ENCODE measurements around the gene SLC38A5. TPM values are rescaled to one million over a fixed set of nuclear protein-coding genes. Genes with fewer than 3 reads are reported as not detected.

The SLC38A5 gene
- total RNA-seq, 1 donor from 2014 or later, result not detected

- Mint-ChIP-seq H3K4me3 (ENCODE audit: unreplicated experiment) (no peak overlapping the region), H3K9me3 (ENCODE audit: unreplicated experiment) (peaks cover 7% of the 10 kb centered on the region), H3K36me3 (ENCODE audit: unreplicated experiment) (peaks cover 8% of the 10 kb centered on the region), H3K27me3 (ENCODE audit: unreplicated experiment) (no peaks in the 10 kb centered on the region), H3K27ac (ENCODE audit: unreplicated experiment) (no peak overlapping the region), H3K4me1 (ENCODE audit: unreplicated experiment) (peaks cover 20% of the 10 kb centered on the region)
- TF ChIP-seq CTCF (IDR thresholded peaks at IDR 0.05), result no peak
- DNase-seq (ENCODE audit: extremely low spot score, unreplicated experiment), result no peak
Observed at GRCh38 chrX:48478806-48479205, 8.7 kb upstream of the SLC38A5 start.

DNA sequence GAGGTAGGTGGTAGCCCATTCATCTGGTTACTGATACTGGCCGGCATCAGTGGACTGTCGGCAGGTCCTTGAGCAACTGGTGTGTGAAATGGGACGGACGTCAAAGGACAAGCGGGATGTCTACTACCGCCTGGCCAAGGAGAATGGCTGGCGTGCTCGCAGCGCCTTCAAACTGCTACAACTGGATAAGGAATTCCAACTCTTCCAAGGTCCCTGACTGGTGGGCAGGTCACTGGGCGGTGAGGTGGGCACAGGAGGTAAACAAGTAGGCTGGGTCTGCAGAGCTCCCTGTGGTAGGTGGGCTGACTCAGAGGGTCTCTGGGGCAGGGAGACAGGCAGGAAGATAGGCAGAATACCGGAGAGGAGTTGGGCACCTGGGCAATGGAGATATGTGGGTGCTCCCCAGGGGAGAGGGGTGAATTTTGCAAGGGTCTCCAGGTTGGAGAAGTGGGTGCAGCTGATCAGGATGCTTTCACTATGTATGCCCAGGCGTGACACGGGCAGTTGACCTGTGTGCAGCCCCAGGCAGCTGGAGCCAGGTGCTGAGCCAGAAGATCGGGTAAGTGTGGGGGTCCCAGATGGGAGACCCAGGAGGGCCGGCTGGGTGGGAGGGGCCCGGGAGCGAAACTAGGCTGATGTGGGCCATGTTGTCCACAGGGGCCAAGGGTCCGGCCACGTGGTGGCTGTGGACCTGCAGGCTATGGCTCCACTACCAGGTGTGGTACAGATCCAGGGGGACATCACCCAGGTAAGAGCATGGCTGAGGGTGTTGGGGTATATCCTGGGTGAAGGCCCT is 8.1 kb upstream of the SLC38A5 start:
- Mint-ChIP-seq H3K9me3 (ENCODE audit: unreplicated experiment) (peaks cover 7% of the 10 kb centered on the region), H3K4me1 (ENCODE audit: unreplicated experiment) (peaks cover 26% of the 10 kb centered on the region), H3K27me3 (ENCODE audit: unreplicated experiment) (no peaks in the 10 kb centered on the region), H3K4me3 (ENCODE audit: unreplicated experiment) (peak overlapping the region; percentile 90), H3K36me3 (ENCODE audit: unreplicated experiment) (peaks cover 8% of the 10 kb centered on the region), H3K27ac (ENCODE audit: unreplicated experiment) (no peak overlapping the region)
- no peak for DNase-seq (ENCODE audit: extremely low spot score, unreplicated experiment)
- no peak for TF ChIP-seq CTCF (IDR thresholded peaks at IDR 0.05)

DNA sequence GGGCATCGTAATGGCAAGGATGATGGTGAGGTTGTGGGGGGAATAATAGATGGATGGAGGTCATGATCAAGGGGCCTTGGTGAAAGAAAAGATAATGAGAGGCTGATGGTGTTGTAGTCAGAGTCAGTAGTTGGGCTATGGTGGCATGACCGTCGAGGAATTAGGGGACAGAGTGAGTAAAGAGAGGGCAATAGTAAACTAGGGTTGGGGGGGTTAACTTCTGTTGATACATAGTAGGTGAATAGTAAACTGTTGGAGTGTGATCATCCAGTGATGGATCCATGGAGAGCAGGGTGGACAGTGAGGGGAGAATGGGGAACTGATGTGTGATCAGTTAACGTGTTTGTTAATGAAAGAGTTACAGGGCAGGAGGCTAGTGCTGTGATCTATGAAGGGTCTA is 6.9 kb upstream of the SLC38A5 start:
- H3K4me3 Mint-ChIP-seq (ENCODE audit: unreplicated experiment), result peak overlapping the region; percentile 90
- TF ChIP-seq CTCF (IDR thresholded peaks at IDR 0.05), result no peak
- H3K9me3 Mint-ChIP-seq (ENCODE audit: unreplicated experiment), result peaks cover 7% of the 10 kb centered on the region
- no peak for DNase-seq (ENCODE audit: extremely low spot score, unreplicated experiment)
- H3K4me1 Mint-ChIP-seq (ENCODE audit: unreplicated experiment), result peaks cover 32% of the 10 kb centered on the region
- peak overlapping the region; percentile 80 for H3K27ac Mint-ChIP-seq (ENCODE audit: unreplicated experiment)
- H3K36me3 Mint-ChIP-seq (ENCODE audit: unreplicated experiment), result peaks cover 3% of the 10 kb centered on the region
- H3K27me3 Mint-ChIP-seq (ENCODE audit: unreplicated experiment), result no peaks in the 10 kb centered on the region

GRCh38 chrX:48475774-48476577 is 5.9 kb upstream of the SLC38A5 start, which contains the start of gene FTSJ1:
Gene FTSJ1, plus strand, starts transcription at chrX:48476199. Its CDS starts 1,849 bp downstream, at chrX:48478048.
- no peak for TF ChIP-seq CTCF (IDR thresholded peaks at IDR 0.05)
- H3K27me3 Mint-ChIP-seq (ENCODE audit: unreplicated experiment), result no peaks in the 10 kb centered on the region
- H3K27ac Mint-ChIP-seq (ENCODE audit: unreplicated experiment), result peak within 1 kb of the TSS; percentile 80
- peak; percentile 94 for DNase-seq (ENCODE audit: extremely low spot score, unreplicated experiment)
- peak within 1 kb of the TSS; percentile 90 for H3K4me3 Mint-ChIP-seq (ENCODE audit: unreplicated experiment)
- peaks cover 7% of the 10 kb centered on the region for H3K9me3 Mint-ChIP-seq (ENCODE audit: unreplicated experiment)
- peaks cover 32% of the 10 kb centered on the region for H3K4me1 Mint-ChIP-seq (ENCODE audit: unreplicated experiment)
- H3K36me3 Mint-ChIP-seq (ENCODE audit: unreplicated experiment), result no peaks in the 10 kb centered on the region

DNA sequence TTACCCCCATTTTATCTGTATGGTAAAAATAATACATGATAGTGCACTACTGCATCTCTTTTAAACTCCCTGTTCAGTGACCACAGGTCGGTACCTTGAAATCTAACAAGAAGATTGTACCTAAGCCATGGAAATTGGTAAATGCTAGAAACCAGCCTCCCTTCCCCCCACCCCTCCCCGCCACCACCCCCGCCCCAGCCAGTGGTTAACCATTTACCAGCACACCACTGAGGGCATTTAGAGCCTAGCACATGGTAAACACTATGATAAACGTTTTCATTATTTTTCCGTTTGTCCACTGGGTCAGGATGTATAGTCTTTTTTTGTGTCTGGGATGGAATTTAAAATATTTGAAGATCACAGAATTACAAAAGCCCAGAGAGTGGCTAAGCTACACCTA is 5.2 kb upstream of the SLC38A5 start:
- peak overlapping the region; percentile 90 for H3K4me3 Mint-ChIP-seq (ENCODE audit: unreplicated experiment)
- H3K36me3 Mint-ChIP-seq (ENCODE audit: unreplicated experiment), result no peaks in the 10 kb centered on the region
- peaks cover 32% of the 10 kb centered on the region for H3K4me1 Mint-ChIP-seq (ENCODE audit: unreplicated experiment)
- H3K27ac Mint-ChIP-seq (ENCODE audit: unreplicated experiment), result peak overlapping the region; percentile 80
- TF ChIP-seq CTCF (IDR thresholded peaks at IDR 0.05), result no peak
- H3K9me3 Mint-ChIP-seq (ENCODE audit: unreplicated experiment), result peaks cover 7% of the 10 kb centered on the region
- H3K27me3 Mint-ChIP-seq (ENCODE audit: unreplicated experiment), result no peaks in the 10 kb centered on the region
- DNase-seq (ENCODE audit: extremely low spot score, unreplicated experiment), result no peak

All from osteocyte (in vitro differentiated cells).